ENCODE measurements around the gene WIPI1.

The WIPI1 gene

GRCh38 chr17:68460146-68460545, 2.9 kb upstream of the WIPI1 start:
- no peak for DNase-seq

GRCh38 chr17:68459037-68459639, 1.8 kb upstream of the WIPI1 start:
- no peak for DNase-seq

GRCh38 chr17:68458260-68459036, 1.2 kb upstream of the WIPI1 start:
- DNase-seq, result no peak

DNA sequence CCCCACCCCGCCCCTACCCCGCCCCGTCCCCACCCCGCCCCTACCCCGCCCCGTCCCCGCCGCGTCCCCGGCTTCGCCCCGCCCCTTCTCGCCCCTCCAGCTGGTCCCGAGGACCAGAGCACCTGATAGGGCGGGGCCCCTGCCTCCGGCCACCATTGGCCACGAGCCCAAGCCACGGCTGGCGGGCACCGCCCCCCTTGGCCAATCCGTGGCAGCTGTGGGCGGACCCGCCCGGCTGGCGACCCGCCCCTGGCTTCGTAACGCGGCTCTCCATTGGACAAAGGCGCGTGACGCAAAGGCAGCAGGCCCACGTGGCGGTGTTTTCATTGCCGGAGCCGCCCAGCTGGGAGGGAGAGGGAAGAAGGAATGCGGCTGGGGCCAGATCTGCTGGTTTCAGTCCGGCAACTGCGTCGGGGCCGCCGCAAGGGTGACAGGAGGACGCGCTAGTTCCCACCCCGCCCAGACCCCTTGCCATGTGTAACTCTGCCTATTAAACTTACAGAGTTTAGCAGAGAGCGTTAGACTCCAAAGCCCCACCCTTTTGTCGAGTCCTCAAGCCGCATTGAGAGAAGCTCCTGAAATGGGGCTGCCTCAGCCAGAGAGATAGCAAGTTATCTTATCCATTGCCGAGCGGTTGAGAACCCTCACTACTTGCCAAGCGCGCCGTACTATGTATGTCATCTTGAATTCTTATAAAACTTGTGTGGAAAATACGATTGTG, 403 bp upstream of the WIPI1 start:
- peak; percentile 99 for DNase-seq

DNA sequence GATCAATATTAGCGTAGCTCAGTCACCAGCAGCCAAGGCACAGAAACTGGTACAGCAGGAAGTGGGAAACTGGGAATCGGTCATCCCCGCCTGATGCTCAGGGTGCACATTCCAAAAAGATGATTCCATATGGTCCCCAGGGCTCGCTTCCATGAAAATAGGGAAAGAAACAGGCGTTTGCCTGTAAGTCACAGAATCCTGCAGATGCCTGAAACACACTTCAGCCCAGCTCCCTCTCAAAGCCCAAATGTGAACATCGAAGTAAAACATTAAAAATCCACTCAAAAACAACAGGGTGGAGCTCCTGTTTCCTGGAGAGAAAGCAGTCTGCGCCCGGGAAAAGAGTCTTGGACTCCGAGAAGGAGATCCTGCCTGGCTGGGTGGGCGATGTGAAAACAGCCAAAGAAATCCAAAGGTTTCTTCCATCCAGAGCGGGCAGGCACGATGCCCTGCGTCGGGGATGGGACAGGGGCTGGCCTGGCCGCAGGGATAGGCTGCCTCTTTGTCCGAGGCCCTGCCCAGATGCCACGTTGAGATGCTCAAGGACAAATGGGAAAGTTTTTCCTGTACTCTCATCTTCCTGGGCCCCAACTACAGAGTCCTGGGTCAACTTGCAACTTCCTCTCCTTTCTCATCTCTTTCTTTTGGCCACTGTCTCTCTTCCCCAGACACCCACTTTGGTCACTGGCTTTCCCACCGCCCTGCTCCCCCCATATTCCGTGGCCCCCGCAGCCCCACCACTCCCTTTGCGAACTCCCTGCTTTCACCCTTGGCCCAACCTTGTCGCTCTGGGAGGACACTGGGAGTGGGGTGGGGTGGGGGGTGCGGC, 743 bp downstream of the WIPI1 start:
- peak; percentile 48 for DNase-seq

GRCh38 chr17:68455901-68456338, 1.4 kb downstream of the WIPI1 start:
- no peak for DNase-seq

DNA sequence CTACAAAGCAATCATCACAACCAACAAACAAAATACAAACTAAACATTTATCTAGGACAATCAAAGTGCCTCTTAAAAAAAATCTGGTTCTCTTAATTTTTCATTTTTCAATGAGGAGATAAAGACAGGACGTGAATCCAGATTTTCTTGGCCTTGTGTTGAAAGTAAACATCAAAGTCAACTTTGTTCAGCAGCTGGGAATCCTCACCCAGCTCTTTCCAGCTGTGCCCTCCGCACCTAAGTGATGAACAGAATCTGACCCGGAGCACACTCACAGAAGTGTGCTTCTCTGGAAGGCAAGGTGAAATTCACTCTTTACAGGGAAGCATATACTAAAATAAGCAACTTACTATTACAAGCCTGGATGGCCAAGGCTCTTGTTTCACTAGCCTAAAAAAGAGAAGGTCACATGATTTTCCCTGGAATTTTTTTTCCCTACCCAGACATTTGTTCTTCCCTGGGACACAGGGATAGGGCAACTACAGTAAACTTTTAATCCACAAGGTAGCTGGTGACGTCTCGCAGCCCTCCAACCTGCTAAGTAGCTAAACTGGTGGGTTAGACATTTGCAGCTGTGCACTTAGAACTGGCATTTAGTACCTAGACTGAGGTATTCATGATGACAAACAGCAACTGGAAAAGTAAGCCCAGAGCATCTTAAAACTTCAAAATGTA, 3.2 kb downstream of the WIPI1 start:
- DNase-seq, result no peak

GRCh38 chr17:68452724-68453290, 4.5 kb downstream of the WIPI1 start:
- no peak for DNase-seq

DNA sequence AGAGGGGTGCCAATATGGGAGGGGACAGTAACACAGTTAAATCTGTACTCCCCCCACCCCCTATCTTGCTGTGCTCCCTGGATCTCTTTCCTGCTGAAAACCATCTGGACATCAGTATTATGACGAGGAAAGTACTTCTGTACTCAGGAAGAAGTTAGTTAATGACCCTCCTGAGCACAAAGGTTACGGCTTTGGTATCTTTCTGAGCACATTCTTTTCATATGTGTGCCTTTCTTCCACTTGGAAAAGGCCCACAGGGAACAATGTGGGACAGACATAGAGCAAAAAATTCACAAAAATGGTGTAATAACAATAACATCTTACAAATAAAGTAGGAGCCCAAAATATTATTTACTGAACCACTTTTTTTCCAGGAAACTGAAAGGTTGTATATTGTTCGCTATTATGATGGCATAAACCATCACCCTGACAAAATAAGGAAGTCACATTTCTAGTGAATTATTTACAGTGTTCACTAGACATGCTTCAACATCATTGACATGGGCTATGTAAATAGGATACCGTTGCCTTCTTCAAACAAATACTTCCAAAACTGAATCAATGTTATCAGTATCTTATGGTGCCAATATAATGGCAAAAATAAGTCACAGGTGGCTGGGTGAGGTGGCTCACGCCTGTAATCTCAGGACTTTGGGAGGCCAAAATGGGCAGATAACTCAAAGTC, 5.5 kb downstream of the WIPI1 start:
- no peak for DNase-seq

DNA sequence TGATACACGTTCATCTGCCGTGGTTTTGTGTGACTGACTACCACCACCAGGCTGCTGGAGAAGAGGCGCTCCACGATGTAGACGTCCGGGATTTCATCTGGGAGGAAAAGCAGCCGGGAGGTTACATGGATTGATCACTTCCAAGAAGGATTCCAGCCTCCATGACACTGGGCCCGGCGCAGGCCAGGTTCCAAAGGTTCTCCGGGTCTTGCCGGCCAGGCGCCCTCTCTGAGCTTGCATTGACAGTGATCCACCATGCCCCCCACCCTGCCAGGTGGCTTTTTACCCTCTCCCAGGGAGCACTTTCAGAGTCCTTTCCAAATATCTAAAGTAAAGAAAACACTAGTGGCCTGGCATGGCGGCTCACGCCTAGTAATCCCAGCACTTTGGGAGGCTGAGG, 6.5 kb downstream of the WIPI1 start:
- no peak for DNase-seq

DNA sequence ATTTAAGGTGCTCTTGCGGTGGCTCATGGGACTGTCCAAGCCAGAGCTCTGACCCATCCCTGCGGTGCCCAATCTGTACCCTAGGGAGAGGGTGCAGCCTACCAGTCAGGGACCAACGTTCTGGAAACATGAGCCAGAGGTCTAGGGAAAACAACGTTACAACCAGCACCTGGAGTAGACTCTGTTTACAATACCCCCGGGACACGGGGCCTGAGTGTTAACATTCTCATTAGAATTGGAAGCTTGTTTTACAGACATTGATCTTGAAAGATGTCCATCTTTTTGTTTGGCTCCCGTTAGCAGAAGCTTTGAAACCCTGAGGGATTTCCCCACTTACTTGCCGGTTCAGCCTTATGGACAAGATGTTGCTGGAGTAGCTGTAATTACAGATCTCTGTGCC, 6.9 kb downstream of the WIPI1 start:
- DNase-seq, result no peak

GRCh38 chr17:68449021-68449739, 8.1 kb downstream of the WIPI1 start:
- DNase-seq, result no peak

- DNase-seq, result no peak
Observed at GRCh38 chr17:68446626-68447041, 10.7 kb downstream of the WIPI1 start.

GRCh38 chr17:68445671-68446070, 11.6 kb downstream of the WIPI1 start:
- no peak for DNase-seq

DNA sequence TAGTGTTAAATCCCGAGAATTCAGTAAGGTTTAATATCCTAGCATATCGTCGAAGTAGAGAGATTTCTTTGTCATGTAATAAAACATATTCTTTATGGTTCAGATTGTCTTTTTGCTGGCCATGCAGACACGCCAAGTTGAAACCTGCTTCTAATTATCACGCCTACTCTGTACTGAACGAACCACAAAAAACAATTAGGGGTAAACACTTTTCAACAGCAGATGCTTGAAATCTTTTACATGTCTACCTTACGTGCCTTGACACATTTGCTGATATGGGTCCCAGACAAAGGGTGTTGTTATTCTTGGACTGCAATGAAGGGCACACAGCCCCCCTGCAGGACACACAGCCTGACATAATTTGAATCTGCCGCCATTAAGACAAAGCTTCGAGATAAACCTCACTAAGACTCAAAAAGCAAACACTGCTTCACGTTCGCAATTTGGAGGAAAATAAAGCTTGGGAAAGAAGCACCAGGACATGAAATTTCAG, 13.3 kb downstream of the WIPI1 start:
- DNase-seq, result no peak

DNA sequence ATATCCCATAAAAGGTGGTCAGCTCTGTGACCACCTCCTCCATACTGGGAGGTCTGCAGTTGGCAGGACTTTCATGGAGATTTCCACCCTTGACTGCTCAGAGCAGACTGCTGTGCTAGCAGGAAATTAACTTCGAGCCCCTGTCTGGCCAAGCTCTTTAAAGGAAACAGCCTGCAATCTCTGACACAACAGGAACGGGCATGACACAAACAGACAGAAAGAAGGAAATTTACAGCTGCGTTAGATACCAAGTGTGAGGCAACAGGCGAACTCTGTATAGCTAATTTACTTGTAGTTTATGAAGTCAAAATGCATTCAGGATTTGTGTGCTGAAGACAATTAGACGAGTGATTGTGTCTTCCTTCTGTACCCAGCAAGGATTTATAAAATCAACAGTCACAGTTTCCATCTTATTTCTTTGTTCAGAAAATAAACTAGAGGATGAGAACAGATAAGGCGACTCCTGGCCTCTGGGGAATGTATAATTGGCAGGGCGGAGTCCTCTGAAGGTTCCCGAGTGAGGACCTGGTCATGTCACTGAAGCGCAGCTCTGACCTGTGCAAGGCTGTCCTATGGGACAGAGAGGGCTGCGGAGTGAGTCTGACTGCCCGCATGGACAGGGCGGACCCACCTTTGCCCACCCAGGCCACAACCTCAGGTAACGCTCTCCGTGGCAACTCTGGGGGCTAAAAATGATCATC, 16.1 kb downstream of the WIPI1 start:
- DNase-seq, result no peak

- DNase-seq, result no peak
Observed at GRCh38 chr17:68440526-68440925, 16.8 kb downstream of the WIPI1 start.

DNA sequence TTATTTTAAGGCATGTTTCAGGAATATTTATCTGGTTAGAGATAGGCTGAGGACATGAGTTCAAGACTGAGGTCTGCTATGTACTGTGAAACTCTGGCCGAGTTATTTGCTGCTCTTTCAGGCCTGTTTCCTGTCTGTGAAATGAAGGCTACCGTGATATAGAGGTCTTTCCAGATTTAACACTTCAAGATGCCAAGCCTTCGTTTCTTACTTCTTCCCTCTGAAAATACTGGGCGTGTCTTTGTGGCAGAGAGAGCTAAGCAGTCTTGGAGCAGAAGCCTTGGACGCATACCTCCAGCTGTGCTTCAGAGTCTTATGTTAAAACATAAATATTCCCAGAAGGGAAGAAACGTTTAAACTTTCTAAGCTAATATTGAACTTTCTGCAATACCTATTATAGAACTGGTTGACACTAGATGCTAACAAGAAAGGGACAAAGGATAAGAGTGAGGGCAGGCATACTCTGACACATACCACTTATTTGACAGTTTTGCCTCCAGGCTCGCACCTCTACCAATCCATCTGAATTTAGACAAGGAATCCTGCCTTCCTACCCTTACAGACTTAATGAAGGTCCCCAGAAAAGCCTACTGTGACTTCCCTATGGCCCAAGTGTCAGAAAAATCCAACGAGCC, 17.5 kb downstream of the WIPI1 start:
- no peak for DNase-seq

All from T1000 (cell line).